ENCODE measurements around the gene RUBCN. TPM values are rescaled to one million over a fixed set of nuclear protein-coding genes. Genes with fewer than 3 reads are reported as not detected.
A peak's percentile ranks its signal among the peaks of the same experiment; 100 is the strongest.

RUBCN gene
- total and polyA plus RNA-seq, 10 of the 15 experiments (the other 5 are each of a cell fraction or from before 2014, with no cell fraction given) = 15.5 to 79.9 (median 40.4) TPM

DNA sequence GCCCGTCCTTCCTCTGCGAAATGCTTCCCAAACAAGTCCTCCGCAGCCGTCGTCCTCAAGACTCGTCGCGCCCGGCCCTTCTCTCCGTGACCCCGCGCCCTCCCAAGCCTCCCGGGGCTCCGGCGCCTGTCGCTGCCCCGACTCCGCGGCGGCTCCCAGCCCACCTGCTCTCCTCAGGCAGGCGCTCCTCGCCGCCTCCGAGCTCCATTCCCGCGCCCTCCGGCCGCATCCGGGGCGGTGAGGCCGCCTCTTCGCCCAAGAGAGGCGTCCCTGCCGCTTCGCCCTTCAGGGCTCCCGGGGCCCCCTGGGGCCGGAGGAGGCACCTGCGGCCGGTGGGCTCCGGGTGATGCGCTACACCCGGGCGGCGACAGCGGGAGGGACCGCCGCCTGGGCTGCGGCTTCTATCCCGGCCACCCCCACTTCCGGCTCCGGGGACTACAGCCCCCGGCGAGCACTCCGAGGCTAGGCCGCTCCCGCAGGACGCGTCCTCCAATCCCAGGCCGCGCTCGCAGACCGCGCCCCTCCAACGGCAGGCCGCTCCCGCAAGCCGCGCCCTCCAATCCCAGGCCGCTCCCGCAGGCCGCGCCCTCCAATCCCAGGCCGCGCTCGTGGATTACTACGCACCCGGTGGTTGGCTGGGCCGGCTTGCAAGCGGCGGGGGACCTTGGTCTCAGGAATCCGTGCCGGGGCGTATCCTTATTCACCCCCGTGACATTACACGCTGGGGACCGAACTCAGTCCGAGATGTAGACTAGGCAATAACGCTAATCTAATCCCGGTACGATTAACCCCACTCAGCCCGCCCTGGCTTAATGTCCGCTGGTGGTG, at the start of gene RUBCN (continued):
- TF ChIP-seq ZNF274 (IDR thresholded peaks at IDR 0.05; ENCODE audit: insufficient read depth, insufficient read length) = no peak
- no peak for TF ChIP-seq JUNB (IDR thresholded peaks at IDR 0.05)
- no peak for TF ChIP-seq NR2C2 (IDR thresholded peaks at IDR 0.05; ENCODE audit: borderline replicate concordance, control insufficient read depth, insufficient read length, low read depth)
- no peak for TF ChIP-seq RAD51 (IDR thresholded peaks at IDR 0.05)
- no peak for TF ChIP-seq ATF7 (IDR thresholded peaks at IDR 0.05; ENCODE audit: low read depth)
- TF ChIP-seq ETV6 (conservative IDR thresholded peaks at IDR 0.05 in 1 of 2, IDR thresholded peaks at IDR 0.05 in 1 of 2; ENCODE audit: borderline replicate concordance in 1 of 2, low read depth in 1 of 2) = no peak
- TF ChIP-seq, protein P1, sequence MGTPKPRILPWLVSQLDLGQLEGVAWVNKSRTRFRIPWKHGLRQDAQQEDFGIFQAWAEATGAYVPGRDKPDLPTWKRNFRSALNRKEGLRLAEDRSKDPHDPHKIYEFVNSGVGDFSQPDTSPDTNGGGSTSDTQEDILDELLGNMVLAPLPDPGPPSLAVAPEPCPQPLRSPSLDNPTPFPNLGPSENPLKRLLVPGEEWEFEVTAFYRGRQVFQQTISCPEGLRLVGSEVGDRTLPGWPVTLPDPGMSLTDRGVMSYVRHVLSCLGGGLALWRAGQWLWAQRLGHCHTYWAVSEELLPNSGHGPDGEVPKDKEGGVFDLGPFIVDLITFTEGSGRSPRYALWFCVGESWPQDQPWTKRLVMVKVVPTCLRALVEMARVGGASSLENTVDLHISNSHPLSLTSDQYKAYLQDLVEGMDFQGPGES (IDR thresholded peaks at IDR 0.05) = peak; percentile 61; the same call in 1 of the 2 replicates
- TF ChIP-seq SRF (IDR thresholded peaks at IDR 0.05; ENCODE audit: low read depth in 2 of 2, low read length in 2 of 2) = no peak
- TF ChIP-seq RAD21 (IDR thresholded peaks at IDR 0.05; ENCODE audit: insufficient read depth, low read depth, low read length) = no peak
- no peak for TF ChIP-seq MTA3 (IDR thresholded peaks at IDR 0.05; ENCODE audit: borderline replicate concordance, low read length)
- TF ChIP-seq, protein P2, sequence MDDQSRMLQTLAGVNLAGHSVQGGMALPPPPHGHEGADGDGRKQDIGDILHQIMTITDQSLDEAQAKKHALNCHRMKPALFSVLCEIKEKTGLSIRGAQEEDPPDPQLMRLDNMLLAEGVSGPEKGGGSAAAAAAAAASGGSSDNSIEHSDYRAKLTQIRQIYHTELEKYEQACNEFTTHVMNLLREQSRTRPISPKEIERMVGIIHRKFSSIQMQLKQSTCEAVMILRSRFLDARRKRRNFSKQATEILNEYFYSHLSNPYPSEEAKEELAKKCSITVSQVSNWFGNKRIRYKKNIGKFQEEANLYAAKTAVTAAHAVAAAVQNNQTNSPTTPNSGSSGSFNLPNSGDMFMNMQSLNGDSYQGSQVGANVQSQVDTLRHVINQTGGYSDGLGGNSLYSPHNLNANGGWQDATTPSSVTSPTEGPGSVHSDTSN (IDR thresholded peaks at IDR 0.05; ENCODE audit: insufficient replicate concordance, low read depth, low read length) = no peak
- peak; percentile 56; the same call in 1 of the 2 replicates for TF ChIP-seq RUNX3 (IDR thresholded peaks at IDR 0.05; ENCODE audit: low read length)
- no peak for TF ChIP-seq TARDBP (IDR thresholded peaks at IDR 0.05; ENCODE audit: borderline replicate concordance)
- TF ChIP-seq, protein P3, sequence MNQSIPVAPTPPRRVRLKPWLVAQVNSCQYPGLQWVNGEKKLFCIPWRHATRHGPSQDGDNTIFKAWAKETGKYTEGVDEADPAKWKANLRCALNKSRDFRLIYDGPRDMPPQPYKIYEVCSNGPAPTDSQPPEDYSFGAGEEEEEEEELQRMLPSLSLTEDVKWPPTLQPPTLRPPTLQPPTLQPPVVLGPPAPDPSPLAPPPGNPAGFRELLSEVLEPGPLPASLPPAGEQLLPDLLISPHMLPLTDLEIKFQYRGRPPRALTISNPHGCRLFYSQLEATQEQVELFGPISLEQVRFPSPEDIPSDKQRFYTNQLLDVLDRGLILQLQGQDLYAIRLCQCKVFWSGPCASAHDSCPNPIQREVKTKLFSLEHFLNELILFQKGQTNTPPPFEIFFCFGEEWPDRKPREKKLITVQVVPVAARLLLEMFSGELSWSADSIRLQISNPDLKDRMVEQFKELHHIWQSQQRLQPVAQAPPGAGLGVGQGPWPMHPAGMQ (IDR thresholded peaks at IDR 0.05; ENCODE audit: borderline replicate concordance) = no peak
- TF ChIP-seq POLR2AphosphoS2 (IDR thresholded peaks at IDR 0.05; ENCODE audit: low read depth, low read length) = peak; percentile 76; the same call in 1 of the 2 replicates
- TF ChIP-seq, protein P4, sequence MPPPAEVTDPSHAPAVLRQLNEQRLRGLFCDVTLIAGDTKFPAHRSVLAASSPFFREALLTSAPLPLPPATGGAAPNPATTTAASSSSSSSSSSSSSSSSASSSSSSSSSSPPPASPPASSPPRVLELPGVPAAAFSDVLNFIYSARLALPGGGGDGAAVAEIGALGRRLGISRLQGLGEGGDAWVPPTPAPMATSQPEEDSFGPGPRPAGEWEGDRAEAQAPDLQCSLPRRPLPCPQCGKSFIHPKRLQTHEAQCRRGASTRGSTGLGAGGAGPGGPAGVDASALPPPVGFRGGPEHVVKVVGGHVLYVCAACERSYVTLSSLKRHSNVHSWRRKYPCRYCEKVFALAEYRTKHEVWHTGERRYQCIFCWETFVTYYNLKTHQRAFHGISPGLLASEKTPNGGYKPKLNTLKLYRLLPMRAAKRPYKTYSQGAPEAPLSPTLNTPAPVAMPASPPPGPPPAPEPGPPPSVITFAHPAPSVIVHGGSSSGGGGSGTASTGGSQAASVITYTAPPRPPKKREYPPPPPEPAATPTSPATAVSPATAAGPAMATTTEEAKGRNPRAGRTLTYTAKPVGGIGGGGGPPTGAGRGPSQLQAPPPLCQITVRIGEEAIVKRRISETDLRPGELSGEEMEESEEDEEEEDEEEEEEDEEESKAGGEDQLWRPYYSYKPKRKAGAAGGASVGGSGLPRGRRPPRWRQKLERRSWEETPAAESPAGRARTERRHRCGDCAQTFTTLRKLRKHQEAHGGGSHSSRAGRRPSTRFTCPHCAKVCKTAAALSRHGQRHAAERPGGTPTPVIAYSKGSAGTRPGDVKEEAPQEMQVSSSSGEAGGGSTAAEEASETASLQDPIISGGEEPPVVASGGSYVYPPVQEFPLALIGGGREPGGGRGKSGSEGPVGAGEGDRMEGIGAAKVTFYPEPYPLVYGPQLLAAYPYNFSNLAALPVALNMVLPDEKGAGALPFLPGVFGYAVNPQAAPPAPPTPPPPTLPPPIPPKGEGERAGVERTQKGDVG (CRISPR knock-in tag; IDR thresholded peaks at IDR 0.05) = no peak
- no peak for TF ChIP-seq SMARCA5 (IDR thresholded peaks at IDR 0.05)
- TF ChIP-seq, protein P5, sequence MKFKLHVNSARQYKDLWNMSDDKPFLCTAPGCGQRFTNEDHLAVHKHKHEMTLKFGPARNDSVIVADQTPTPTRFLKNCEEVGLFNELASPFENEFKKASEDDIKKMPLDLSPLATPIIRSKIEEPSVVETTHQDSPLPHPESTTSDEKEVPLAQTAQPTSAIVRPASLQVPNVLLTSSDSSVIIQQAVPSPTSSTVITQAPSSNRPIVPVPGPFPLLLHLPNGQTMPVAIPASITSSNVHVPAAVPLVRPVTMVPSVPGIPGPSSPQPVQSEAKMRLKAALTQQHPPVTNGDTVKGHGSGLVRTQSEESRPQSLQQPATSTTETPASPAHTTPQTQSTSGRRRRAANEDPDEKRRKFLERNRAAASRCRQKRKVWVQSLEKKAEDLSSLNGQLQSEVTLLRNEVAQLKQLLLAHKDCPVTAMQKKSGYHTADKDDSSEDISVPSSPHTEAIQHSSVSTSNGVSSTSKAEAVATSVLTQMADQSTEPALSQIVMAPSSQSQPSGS (IDR thresholded peaks at IDR 0.05; ENCODE audit: low read length) = no peak

All from GM12878 (cell line).